HG03135 (cell line): Measurements from ENCODE around the gene SUPT3H.

Source experiments
- ATAC-seq: cut with Tn5 transposase; IDR thresholded peaks from one replicate; pipeline ENCODE4 v1.9.1; 2021; ENCODE audit warnings: mild to moderate bottlenecking, moderate library complexity; ENCODE audit not compliant: unreplicated experiment

The SUPT3H gene

GRCh38 chr6:45132059-45132458, 245.7 kb downstream of the SUPT3H start:
- no peak for ATAC-seq

GRCh38 chr6:45129051-45129450, 248.7 kb downstream of the SUPT3H start:
- no peak for ATAC-seq

DNA sequence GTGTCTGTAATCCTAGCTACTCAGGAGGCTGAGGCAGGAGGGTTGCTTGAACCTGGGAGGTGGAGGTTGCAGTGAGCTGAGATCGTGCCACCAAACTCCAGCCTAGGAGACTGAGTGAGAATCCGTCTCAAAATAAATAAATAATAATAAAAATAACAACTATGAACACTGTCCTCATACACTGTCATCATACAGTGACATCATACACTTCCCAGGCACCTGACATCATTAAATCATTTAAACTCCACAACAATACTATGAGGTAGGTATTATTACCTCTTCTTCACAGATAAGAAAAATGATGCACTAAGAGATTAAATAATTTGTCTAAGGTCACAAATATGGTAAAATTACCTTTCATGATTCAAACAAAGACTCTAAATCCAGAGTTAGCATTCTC, 250.5 kb downstream of the SUPT3H start:
- ATAC-seq = no peak

DNA sequence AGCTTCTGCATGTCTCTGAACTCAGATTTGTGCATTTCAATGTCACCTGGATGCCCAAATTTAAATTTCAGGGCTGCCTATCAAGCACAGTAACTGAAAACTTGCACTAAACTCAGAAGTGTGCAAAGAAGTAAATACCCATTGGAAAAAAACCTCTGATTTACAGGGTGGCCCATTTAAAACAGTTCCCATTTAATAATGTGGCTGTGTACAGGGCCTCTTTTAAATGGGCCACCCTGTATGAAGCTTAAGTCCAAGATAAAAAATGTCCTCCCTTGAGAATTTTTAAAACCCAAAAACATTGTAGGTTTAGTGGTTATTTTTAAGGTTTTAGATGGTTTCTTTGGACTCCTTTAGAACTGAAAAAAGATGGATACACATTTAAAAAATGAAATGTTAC, 251.7 kb downstream of the SUPT3H start:
- no peak for ATAC-seq

GRCh38 chr6:45123023-45123422, 254.7 kb downstream of the SUPT3H start:
- no peak for ATAC-seq

DNA sequence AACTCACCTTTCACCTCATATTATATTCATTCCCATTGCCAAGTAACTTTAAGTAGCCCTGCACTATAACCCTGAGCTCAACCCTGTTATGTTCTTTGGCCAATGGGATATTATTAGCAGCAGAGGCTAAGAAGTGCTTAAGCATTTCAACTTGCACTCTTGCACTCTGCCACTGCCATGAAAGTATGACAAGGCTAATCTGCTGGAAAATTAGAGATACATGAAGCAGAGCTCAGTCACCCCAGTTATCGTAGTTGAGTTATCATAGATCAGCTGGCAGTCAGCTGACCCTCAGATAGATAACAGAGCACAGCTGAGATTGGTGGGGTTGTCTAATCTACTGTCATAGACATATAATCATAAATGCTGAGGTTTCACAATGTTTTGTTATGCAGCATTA, 259.0 kb downstream of the SUPT3H start:
- no peak for ATAC-seq

DNA sequence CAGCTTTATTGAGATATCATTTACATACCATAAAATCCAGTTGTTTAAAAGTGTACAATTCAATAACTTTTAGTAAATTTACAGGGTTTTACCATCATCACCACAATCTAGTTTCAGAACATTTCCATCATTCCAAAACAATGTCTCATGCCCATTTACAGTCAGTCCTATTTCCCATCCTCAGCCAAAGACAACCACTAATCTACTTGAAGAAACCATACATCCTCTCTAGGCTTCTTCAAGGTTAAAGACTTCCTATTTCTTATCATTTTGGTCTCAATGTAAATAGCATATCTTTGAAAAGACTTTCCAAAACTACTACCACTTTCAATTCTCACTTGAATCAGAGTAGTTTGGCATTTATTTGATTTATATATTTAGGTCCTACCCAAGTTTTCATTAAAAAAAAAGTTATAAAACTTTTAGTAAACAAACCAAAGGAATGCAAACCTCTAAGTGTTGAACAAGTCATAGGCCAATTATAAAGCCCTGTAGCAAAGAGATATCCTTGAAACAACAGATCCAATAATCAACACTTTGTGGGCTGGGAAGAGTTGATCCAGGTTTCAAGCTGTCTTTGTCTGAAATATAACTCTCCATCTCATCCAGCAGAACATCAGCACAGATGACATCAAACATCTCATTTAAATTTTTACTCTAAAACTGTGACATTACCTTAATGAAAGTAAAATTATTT, 260.9 kb downstream of the SUPT3H start:
- no peak for ATAC-seq

DNA sequence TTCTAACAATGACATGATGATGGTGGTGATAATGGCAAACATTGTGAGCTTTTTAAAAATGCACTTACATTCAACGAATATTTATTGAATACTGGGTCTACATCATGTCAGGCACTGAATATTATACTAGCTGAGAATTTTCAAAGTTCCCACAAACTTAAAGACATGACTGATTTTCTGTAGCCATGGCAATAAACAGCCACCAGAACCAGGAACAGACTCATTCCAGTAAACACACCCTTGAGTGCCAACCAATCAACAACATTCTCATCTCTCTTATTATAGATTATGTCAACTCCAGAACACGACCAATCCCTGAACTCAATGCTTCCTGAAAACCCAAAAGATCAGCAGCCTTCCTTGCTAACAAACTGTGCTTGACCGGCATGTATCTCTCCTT, 262.0 kb downstream of the SUPT3H start:
- ATAC-seq = no peak

GRCh38 chr6:45112711-45113110, 265.0 kb downstream of the SUPT3H start:
- no peak for ATAC-seq

DNA sequence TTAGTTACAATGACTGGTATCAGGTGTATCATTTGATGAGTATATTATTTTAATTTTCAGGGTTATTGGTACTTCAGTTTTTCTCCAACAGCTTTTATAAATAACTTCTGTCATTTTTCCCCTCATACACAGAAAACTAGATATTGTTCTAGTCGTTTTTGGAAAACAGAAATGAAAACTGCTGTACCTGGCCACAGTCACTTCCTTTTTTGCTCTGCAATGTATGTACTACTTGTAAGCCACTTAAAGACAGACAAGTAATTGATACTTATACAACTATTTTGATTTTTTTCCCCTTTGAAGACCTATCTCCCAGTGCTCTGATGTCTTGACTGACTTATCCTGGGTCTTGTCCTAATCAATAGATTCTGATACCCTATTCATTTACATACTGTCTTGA, 268.2 kb downstream of the SUPT3H start:
- no peak for ATAC-seq

DNA sequence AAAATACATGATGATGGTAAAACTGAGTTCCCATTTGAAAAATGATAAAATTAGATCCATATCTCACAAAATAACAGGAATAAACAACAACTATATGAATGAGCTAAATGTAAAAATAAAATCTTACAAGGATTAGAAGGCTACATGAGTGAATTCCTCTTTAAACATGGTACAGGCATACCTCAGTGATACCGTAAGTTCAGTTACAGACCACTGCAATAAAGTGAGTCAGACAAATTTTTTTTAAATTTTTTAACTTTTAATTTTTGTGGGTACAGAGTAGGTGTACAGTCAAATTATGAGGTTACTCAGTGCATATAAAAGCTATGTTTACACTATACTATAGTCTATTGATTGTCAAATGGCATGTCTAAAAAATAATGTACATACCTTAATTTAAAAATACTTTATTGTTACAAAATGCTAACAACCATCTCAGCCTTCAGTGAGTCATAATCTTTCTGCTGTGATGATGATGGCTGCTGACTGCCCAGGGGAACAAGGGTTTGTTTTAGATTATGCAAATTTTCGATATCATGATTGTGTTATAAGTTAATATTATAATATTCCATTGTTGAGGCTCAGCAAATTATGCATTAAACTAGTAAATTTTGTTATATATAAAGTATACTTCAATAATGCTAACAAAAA, 272.4 kb downstream of the SUPT3H start:
- ATAC-seq = no peak

DNA sequence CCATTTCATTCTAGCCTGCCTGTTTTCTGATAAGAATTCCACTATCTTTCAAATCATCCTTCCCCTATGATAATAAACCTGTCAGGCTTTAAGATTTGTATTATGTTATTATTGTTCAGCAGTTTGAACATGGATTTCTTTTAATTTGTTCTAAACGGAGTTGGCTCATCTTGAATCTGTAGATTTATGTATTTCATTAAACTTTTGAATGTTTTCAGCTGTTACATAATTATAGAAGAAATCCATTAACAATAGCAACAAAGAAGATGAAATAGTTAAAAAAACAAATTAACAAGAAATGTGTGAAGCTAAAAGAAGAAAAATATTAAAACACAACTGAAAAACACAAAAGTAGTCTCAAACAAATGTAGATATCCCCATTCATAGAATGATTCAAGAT, 273.3 kb downstream of the SUPT3H start:
- no peak for ATAC-seq

DNA sequence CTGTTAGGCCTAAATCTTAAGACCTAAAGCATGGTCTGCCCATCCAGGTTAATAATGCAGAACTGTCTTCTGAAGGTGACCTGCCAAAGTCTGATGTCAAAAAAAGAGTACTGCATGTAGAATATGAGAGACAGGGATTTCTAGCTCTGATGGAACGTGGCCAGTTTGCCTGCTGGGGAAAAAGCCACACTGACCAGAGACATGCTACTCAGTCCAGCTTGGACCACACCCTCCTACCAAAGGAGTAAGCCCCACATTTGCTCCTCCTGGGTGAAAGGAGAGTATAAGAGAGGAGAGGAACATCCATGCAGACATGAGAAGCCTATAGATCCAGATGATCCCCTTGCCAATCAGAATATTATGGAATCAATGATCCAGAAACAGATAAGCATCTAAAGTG, 279.5 kb downstream of the SUPT3H start:
- no peak for ATAC-seq

GRCh38 chr6:45094831-45095230, 282.9 kb downstream of the SUPT3H start:
- ATAC-seq = no peak

DNA sequence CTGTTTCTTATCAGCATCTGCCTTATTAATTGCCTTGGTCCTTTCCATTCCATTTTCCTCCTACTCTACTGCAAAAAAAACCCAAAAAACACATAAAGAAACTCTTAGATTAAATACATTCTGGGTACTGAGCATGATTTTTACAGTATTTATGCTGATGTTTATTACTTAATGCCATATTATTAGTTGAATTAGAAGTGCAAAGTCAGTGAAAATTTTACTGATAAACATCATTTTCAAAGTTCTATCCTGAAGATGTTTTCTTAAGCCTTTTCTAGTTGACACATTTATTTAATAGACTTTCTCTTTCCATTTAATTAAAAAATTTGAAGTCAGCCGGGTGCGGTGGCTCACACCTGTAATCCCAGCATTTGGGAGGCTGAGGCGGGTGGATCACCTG, 285.6 kb downstream of the SUPT3H start:
- no peak for ATAC-seq

DNA sequence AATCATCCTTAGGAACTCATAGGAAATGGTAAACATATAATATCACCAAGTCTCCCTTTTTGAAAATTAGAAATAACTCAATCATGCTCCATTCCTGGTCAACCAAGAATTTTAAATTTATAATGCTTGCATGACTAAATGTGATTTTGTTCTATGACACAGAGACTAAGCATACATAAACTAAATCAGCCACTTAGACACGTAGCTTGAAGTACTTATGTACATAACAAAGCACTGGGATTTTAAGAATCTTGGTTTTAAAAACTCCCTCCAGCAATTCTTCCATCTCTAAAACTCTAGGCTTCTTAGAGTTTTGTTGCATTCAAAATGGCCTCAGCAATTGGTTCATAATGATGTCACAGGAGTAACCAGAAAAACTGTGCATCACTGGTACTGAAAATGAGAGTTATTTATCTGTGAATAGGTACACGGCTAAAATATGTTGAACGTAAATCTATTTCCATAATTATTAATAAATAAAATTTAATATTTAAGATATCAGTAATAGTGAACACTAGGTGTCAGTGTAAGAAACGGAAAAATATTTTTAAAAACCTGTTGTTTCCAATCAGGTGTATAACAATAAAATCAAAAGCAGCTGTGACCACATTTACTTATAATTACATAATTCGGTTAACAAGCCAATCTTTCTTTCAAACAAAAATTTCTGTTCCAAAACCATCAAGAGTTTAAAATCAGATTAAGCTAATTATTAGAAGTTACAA, 291.2 kb downstream of the SUPT3H start:
- no peak for ATAC-seq

GRCh38 chr6:45084257-45084656, 293.5 kb downstream of the SUPT3H start:
- ATAC-seq = no peak

DNA sequence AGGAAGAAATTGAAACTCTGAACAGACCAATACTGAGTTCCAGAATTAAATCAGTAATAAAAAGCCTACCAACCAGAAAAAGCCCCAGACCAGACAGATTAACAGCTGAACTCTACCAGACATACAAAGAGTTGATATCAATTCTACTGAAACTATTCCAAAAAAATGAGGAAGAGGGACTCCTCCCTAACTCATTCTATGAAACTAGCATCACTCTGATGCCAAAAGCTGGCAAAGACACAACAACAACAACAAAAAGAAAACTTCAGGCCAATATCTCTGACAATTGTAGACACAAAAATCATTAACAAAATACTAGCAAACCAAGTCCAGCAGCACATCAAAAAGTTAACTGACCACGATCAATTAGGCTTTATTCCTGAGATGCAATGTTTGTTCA, 295.6 kb downstream of the SUPT3H start:
- ATAC-seq = no peak

- ATAC-seq = no peak
Observed at GRCh38 chr6:45081634-45082033, 296.1 kb downstream of the SUPT3H start.

GRCh38 chr6:45078432-45078831, 299.3 kb downstream of the SUPT3H start:
- no peak for ATAC-seq

- no peak for ATAC-seq
Observed at GRCh38 chr6:45076217-45076930, 301.4 kb downstream of the SUPT3H start.

DNA sequence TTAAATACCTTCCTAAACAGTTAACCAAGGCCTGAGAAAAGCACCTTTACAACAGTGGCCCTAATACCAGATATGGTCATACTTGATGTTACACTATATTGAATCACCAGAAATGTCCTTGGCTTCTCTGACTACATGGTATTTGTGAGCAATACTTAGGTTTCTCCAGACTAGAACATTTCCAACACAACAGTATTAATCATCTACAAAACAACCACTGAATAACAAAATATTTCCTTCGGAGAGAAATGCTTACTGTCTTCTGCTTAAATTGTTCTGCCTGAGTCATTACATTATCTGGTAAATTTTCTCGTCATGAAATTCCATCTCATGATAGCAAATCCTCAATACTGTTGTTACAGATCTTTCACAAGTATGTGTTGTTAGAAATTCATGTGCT, 302.5 kb downstream of the SUPT3H start:
- no peak for ATAC-seq
